ENCODE measurements around the gene ELMOD3. TPM values are rescaled to one million over a fixed set of nuclear protein-coding genes. Genes with fewer than 3 reads are reported as not detected.
"Not testable (repeated sequence)": the region's sequence is repeated elsewhere in the genome, so short reads cannot be mapped to it uniquely, and the experiment has no call there.

The ELMOD3 gene
- polyA plus RNA-seq, 2 donors, result 8.7 to 16.1 TPM

- not testable (repeated sequence) for H3K9me3 ChIP-seq (ENCODE audit: control insufficient read depth in 2 of 2, insufficient read depth in 1 of 2, low read depth in 1 of 2, low read length in 1 of 2); H3K4me3 ChIP-seq (ENCODE audit: low read depth in 1 of 2, low read length in 2 of 2); H3K27ac ChIP-seq (ENCODE audit: low read depth in 2 of 2, low read length in 1 of 2); H3K27me3 ChIP-seq (ENCODE audit: control insufficient read depth in 1 of 2, insufficient read depth in 2 of 2, low read length in 2 of 2); H3K4me1 ChIP-seq (ENCODE audit: control insufficient read depth in 2 of 2, insufficient read depth in 2 of 2, low read length in 1 of 2)
- H3K36me3 ChIP-seq (ENCODE audit: control insufficient read depth in 2 of 2, insufficient read depth in 2 of 2, low read length in 1 of 2), result peaks cover 0 to 10% of the 10 kb centered on the region in 2 donors
- WGBS, 2 donors, result 91 to 92% methylated on average over 5 of the region's 5 CpGs
Measured at GRCh38 chr2:85383151-85383550, 28.6 kb downstream of the ELMOD3 start.

- 80 to 81% methylated on average over 4 of the region's 4 CpGs for WGBS, 2 donors
- Histone ChIP-seq H3K27ac (ENCODE audit: low read depth in 2 of 2, low read length in 1 of 2) (no peak overlapping the region), H3K4me3 (ENCODE audit: low read depth in 1 of 2, low read length in 2 of 2) (no peak overlapping the region), H3K9me3 (ENCODE audit: control insufficient read depth in 2 of 2, insufficient read depth in 1 of 2, low read depth in 1 of 2, low read length in 1 of 2) (no peaks in the 10 kb centered on the region), H3K36me3 (ENCODE audit: control insufficient read depth in 2 of 2, insufficient read depth in 2 of 2, low read length in 1 of 2) (peaks cover 0 to 10% of the 10 kb centered on the region in 2 donors), H3K4me1 (ENCODE audit: control insufficient read depth in 2 of 2, insufficient read depth in 2 of 2, low read length in 1 of 2) (no peaks in the 10 kb centered on the region), H3K27me3 (ENCODE audit: control insufficient read depth in 1 of 2, insufficient read depth in 2 of 2, low read length in 2 of 2) (no peaks in the 10 kb centered on the region)
Measured at GRCh38 chr2:85383850-85384249, 29.3 kb downstream of the ELMOD3 start.

DNA sequence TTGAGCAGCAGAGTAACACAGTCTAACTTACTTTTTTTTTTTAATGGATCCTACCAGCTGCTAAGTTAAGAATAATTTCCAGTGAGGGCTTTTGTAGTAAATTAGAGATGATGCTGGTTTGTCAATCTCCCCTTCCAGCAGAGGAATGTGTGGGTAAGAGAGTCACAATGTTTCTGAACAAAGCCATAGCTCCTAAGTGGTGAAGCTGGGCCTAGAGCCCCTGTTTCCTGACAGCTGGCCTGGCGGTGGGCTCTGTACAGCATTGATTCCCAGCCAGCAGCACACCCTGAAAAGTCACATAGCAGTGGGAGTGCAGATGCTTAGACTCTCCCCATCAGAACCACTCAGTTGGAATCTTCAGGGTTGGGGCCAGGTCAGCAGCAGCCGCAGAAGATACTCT lies 31.2 kb downstream of the ELMOD3 start:
- Histone ChIP-seq H3K36me3 (ENCODE audit: control insufficient read depth in 2 of 2, insufficient read depth in 2 of 2, low read length in 1 of 2) (peaks cover 3 to 27% of the 10 kb centered on the region in 2 donors), H3K9me3 (ENCODE audit: control insufficient read depth in 2 of 2, insufficient read depth in 1 of 2, low read depth in 1 of 2, low read length in 1 of 2) (no peaks in the 10 kb centered on the region), H3K27me3 (ENCODE audit: control insufficient read depth in 1 of 2, insufficient read depth in 2 of 2, low read length in 2 of 2) (no peaks in the 10 kb centered on the region), H3K4me1 (ENCODE audit: control insufficient read depth in 2 of 2, insufficient read depth in 2 of 2, low read length in 1 of 2) (no peaks in the 10 kb centered on the region), H3K27ac (ENCODE audit: low read depth in 2 of 2, low read length in 1 of 2) (no peak overlapping the region), H3K4me3 (ENCODE audit: low read depth in 1 of 2, low read length in 2 of 2) (no peak overlapping the region)
- 81 to 90% methylated on average over 2 of the region's 2 CpGs for WGBS, 2 donors

DNA sequence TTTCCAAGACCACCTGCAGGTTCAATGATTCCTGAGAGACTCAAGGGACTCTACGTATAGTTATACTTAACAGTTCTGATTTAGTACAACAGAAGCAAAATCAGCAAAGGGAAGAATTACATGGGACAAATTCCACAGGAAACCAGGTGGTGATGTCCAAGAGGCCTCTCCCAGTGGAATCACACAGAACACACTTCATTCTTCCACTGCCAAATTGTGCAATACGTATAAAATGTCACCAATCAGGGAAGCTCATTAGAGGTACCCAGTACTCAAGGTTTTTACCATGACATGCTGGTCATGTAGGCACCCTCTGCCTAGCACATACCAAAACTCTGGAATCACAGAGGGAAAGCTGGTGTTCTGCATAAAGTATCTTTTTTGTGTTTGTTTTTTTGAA lies 33.2 kb downstream of the ELMOD3 start:
- WGBS, 2 donors, result 87 to 91% methylated on average over 2 of the region's 2 CpGs
- H3K27ac ChIP-seq (ENCODE audit: low read depth in 2 of 2, low read length in 1 of 2), result no peak overlapping the region
- peaks cover 5 to 38% of the 10 kb centered on the region in 2 donors for H3K36me3 ChIP-seq (ENCODE audit: control insufficient read depth in 2 of 2, insufficient read depth in 2 of 2, low read length in 1 of 2)
- no peaks in the 10 kb centered on the region for H3K27me3 ChIP-seq (ENCODE audit: control insufficient read depth in 1 of 2, insufficient read depth in 2 of 2, low read length in 2 of 2)
- no peak overlapping the region for H3K4me3 ChIP-seq (ENCODE audit: low read depth in 1 of 2, low read length in 2 of 2)
- H3K4me1 ChIP-seq (ENCODE audit: control insufficient read depth in 2 of 2, insufficient read depth in 2 of 2, low read length in 1 of 2), result no peaks in the 10 kb centered on the region
- H3K9me3 ChIP-seq (ENCODE audit: control insufficient read depth in 2 of 2, insufficient read depth in 1 of 2, low read depth in 1 of 2, low read length in 1 of 2), result no peaks in the 10 kb centered on the region

GRCh38 chr2:85388878-85389538 lies 34.4 kb downstream of the ELMOD3 start:
- Histone ChIP-seq H3K4me1 (ENCODE audit: control insufficient read depth in 2 of 2, insufficient read depth in 2 of 2, low read length in 1 of 2) (peaks cover 0 to under 1% of the 10 kb centered on the region in 2 donors), H3K27me3 (ENCODE audit: control insufficient read depth in 1 of 2, insufficient read depth in 2 of 2, low read length in 2 of 2) (no peaks in the 10 kb centered on the region), H3K36me3 (ENCODE audit: control insufficient read depth in 2 of 2, insufficient read depth in 2 of 2, low read length in 1 of 2) (peaks cover 5 to 35% of the 10 kb centered on the region in 2 donors), H3K4me3 (ENCODE audit: low read depth in 1 of 2, low read length in 2 of 2) (no peak overlapping the region), H3K27ac (ENCODE audit: low read depth in 2 of 2, low read length in 1 of 2) (no peak overlapping the region), H3K9me3 (ENCODE audit: control insufficient read depth in 2 of 2, insufficient read depth in 1 of 2, low read depth in 1 of 2, low read length in 1 of 2) (no peaks in the 10 kb centered on the region)
- 77 to 80% methylated on average over 9 of the region's 9 CpGs for WGBS, 2 donors

GRCh38 chr2:85390941-85391669 lies 36.5 kb downstream of the ELMOD3 start:
- H3K27ac ChIP-seq (ENCODE audit: low read depth in 2 of 2, low read length in 1 of 2), result no peak overlapping the region
- H3K4me1 ChIP-seq (ENCODE audit: control insufficient read depth in 2 of 2, insufficient read depth in 2 of 2, low read length in 1 of 2), result peaks cover 0 to 12% of the 10 kb centered on the region in 2 donors
- no peaks in the 10 kb centered on the region for H3K9me3 ChIP-seq (ENCODE audit: control insufficient read depth in 2 of 2, insufficient read depth in 1 of 2, low read depth in 1 of 2, low read length in 1 of 2)
- 83 to 87% methylated on average over 11 of the region's 11 CpGs for WGBS, 2 donors
- peaks cover 5 to 41% of the 10 kb centered on the region in 2 donors for H3K36me3 ChIP-seq (ENCODE audit: control insufficient read depth in 2 of 2, insufficient read depth in 2 of 2, low read length in 1 of 2)
- no peaks in the 10 kb centered on the region for H3K27me3 ChIP-seq (ENCODE audit: control insufficient read depth in 1 of 2, insufficient read depth in 2 of 2, low read length in 2 of 2)
- H3K4me3 ChIP-seq (ENCODE audit: low read depth in 1 of 2, low read length in 2 of 2), result no peak overlapping the region

- Histone ChIP-seq H3K4me1 (ENCODE audit: control insufficient read depth in 2 of 2, insufficient read depth in 2 of 2, low read length in 1 of 2) (peaks cover 5 to 13% of the 10 kb centered on the region in 2 donors), H3K27ac (ENCODE audit: low read depth in 2 of 2, low read length in 1 of 2) (no peak overlapping the region)
- 64 to 80% methylated on average over 4 of the region's 4 CpGs for WGBS, 2 donors
Measured at GRCh38 chr2:85393836-85394235, 39.3 kb downstream of the ELMOD3 start.

GRCh38 chr2:85394261-85394681 lies 39.7 kb downstream of the ELMOD3 start:
- Histone ChIP-seq H3K4me1 (ENCODE audit: control insufficient read depth in 2 of 2, insufficient read depth in 2 of 2, low read length in 1 of 2) (peaks cover 5 to 13% of the 10 kb centered on the region in 2 donors), H3K4me3 (ENCODE audit: low read depth in 1 of 2, low read length in 2 of 2) (no peak overlapping the region), H3K36me3 (ENCODE audit: control insufficient read depth in 2 of 2, insufficient read depth in 2 of 2, low read length in 1 of 2) (peaks cover 8 to 51% of the 10 kb centered on the region in 2 donors), H3K27me3 (ENCODE audit: control insufficient read depth in 1 of 2, insufficient read depth in 2 of 2, low read length in 2 of 2) (no peaks in the 10 kb centered on the region), H3K27ac (ENCODE audit: low read depth in 2 of 2, low read length in 1 of 2) (no peak overlapping the region), H3K9me3 (ENCODE audit: control insufficient read depth in 2 of 2, insufficient read depth in 1 of 2, low read depth in 1 of 2, low read length in 1 of 2) (no peaks in the 10 kb centered on the region)
- WGBS, 2 donors, result 62 to 73% methylated on average over 4 of the region's 4 CpGs

More at GRCh38 chr2:85393836-85394235, 39.3 kb downstream of the ELMOD3 start:
- no peaks in the 10 kb centered on the region for H3K27me3 ChIP-seq (ENCODE audit: control insufficient read depth in 1 of 2, insufficient read depth in 2 of 2, low read length in 2 of 2)
- no peaks in the 10 kb centered on the region for H3K9me3 ChIP-seq (ENCODE audit: control insufficient read depth in 2 of 2, insufficient read depth in 1 of 2, low read depth in 1 of 2, low read length in 1 of 2)
- no peak overlapping the region for H3K4me3 ChIP-seq (ENCODE audit: low read depth in 1 of 2, low read length in 2 of 2)
- H3K36me3 ChIP-seq (ENCODE audit: control insufficient read depth in 2 of 2, insufficient read depth in 2 of 2, low read length in 1 of 2), result peaks cover 5 to 50% of the 10 kb centered on the region in 2 donors

DNA sequence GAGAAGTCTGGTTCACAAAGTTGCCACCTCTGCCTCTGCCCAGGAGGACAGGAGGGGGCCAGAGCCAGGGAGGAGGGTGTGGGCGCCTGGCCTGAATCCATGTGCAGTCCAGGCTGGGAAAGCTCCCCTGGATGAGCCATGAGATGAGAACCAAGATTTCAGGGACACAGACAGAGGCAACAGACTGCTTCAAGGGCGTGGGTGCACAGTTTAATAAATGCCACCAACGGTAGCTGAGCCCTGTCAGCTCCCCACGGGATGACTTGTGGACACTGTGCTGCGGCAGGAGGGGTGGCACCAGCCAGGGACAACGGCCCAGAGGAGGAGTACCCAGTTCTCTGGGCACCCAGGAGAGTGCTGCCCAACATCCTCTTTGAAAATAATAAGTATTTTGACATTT lies 40.4 kb downstream of the ELMOD3 start:
- Histone ChIP-seq H3K4me1 (ENCODE audit: control insufficient read depth in 2 of 2, insufficient read depth in 2 of 2, low read length in 1 of 2) (peaks cover 5 to 13% of the 10 kb centered on the region in 2 donors), H3K4me3 (ENCODE audit: low read depth in 1 of 2, low read length in 2 of 2) (no peak overlapping the region), H3K9me3 (ENCODE audit: control insufficient read depth in 2 of 2, insufficient read depth in 1 of 2, low read depth in 1 of 2, low read length in 1 of 2) (no peaks in the 10 kb centered on the region), H3K36me3 (ENCODE audit: control insufficient read depth in 2 of 2, insufficient read depth in 2 of 2, low read length in 1 of 2) (peaks cover 8 to 47% of the 10 kb centered on the region in 2 donors), H3K27me3 (ENCODE audit: control insufficient read depth in 1 of 2, insufficient read depth in 2 of 2, low read length in 2 of 2) (no peaks in the 10 kb centered on the region), H3K27ac (ENCODE audit: low read depth in 2 of 2, low read length in 1 of 2) (no peak overlapping the region)
- 65 to 66% methylated on average over 6 of the region's 6 CpGs for WGBS, 2 donors

Data from esophagus (tissue), 2 donors.